RKO (cell line): ENCODE results near the gene C5.

Experiments used
- DNase-seq: peaks from one replicate; pipeline ENCODE4 v3.0.0-alpha.2; 2016; ENCODE audit warnings: low spot score

Gene C5

GRCh38 chr9:120909904-120910303, 140.2 kb downstream of the C5 start:
- peak; percentile 52 for DNase-seq

DNA sequence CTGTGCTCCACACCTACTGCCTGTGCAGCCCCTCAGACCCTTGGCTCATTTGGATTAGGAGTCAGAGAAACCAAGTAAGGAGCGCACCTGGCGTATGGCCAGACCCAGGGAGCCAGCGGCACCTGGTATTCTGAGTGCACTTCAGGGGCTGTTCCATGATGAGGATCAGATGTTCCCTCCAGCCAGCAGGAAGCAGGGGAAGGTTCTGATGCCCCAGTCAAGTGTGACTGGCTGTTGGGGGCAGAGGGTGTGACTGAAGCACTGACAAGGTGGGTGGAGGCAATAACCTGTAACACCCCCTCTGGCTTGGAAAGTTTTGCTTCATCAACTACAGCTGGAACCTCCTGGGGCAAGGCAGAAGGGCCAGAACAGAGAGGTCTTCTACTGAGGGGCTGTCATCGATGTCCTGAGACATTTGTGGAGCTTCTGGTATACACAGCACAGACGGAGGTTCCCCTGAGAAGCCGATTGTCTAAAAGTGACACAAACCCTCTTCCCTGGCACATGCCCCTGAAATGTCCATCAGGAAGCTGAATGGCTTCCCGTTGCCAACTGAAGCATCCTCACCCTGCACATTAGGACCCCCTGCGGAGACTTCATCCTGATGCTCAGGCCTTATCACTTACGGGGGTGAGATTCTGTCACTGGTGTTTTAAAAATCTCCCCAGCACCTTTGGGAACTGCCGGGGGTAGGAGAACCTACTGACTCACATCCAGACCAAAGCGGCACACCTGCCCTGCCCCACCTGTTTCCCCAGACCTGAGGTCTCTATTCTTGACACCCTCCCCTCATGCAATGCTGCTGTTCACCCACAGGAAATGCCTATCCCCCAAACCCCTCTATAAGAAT, 144.5 kb downstream of the C5 start:
- DNase-seq = no peak

DNA sequence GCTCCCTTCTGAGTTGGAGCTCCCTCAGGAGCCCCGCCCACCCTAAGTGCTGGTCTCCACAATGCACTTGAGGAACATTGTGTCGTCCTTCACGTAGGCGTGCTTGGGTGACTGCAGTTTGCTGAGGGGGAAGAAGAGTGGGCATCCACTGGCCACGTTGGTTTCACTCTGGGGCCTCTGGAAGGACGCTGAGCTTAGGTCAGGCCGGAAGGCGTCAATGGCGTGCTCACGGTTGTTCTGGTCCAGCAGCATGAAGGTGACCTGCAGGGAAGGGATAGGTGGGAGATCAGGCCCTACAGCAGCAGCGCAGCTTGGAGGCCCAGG, 145.1 kb downstream of the C5 start:
- DNase-seq = no peak

GRCh38 chr9:120904061-120904977, 145.8 kb downstream of the C5 start:
- DNase-seq = no peak

GRCh38 chr9:120902569-120903535, 147.2 kb downstream of the C5 start:
- DNase-seq = no peak
